ENCODE measurements around the gene OTOP2.

OTOP2 gene

DNA sequence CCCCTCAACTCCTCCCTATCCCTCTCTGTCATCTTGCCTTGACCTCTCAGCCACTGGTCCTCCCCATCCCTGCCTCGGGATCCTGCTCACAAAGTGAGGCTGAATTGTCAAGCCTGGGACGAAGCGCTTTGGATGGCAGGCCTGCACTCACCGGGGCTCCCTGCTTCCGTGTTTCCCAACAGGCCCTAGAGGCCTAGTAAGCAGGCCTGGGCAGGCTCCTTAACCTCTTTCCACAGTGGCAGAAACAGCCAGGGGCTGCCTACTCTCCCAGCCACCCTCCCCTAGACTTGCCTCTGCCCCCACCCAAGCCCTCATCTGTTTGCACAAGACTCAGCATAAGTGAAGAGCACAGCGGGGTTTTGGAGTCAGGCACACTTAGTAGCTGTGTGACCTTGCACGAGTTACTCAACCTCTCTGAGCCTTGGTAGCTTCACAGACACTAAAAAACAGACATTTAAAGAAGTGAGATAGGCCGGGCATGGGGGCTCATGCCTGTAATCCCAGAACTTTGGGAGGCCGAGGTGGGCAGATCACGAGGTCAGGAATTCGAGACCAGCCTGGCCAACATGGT is 25.6 kb upstream of the OTOP2 start:
- peaks cover 4% of the 10 kb centered on the region; the same call in 1 of the 2 replicates for H3K27me3 ChIP-seq (ENCODE audit: control insufficient read depth, low read length)
- H3K9me2 ChIP-seq (replicated peaks; ENCODE audit: control insufficient read depth, low read length), result no peaks in the 10 kb centered on the region
- H3K27ac ChIP-seq (ENCODE audit: low read depth, low read length), result no peak overlapping the region

GRCh38 chr17:74900208-74900607 is 23.9 kb upstream of the OTOP2 start:
- Histone ChIP-seq H3F3A (ENCODE audit: control insufficient read depth, insufficient read depth) (no peaks in the 10 kb centered on the region), H3K27me3 (ENCODE audit: control insufficient read depth, low read length) (peaks cover 4% of the 10 kb centered on the region; the same call in 1 of the 2 replicates), H3K27ac (ENCODE audit: low read depth, low read length) (no peak overlapping the region), H4K20me1 (ENCODE audit: control insufficient read depth, insufficient read depth, low read depth, low read length) (no peaks in the 10 kb centered on the region), H3K9me2 (replicated peaks; ENCODE audit: control insufficient read depth, low read length) (no peaks in the 10 kb centered on the region), H3K9me3 (ENCODE audit: control insufficient read depth, insufficient read depth, low read length) (no peaks in the 10 kb centered on the region), H3K4me2 (ENCODE audit: low read length) (no peak overlapping the region), H3K4me3 (ENCODE audit: low read length) (no peak overlapping the region), H3K4me1 (ENCODE audit: control insufficient read depth, low read length) (no peaks in the 10 kb centered on the region), H3K36me3 (ENCODE audit: control insufficient read depth, low read length) (no peaks in the 10 kb centered on the region), H3K79me2 (ENCODE audit: control insufficient read depth, low read length) (no peaks in the 10 kb centered on the region)
- no peak for TF ChIP-seq CTCF (IDR thresholded peaks at IDR 0.05; ENCODE audit: low read depth, low read length, poor library complexity, severe bottlenecking)

More for the DNA sequence above, 25.6 kb upstream of the OTOP2 start:
- Histone ChIP-seq H3K9me3 (ENCODE audit: control insufficient read depth, insufficient read depth, low read length) (no peaks in the 10 kb centered on the region), H3K4me3 (ENCODE audit: low read length) (no peak overlapping the region), H3K4me1 (ENCODE audit: control insufficient read depth, low read length) (no peaks in the 10 kb centered on the region), H3K36me3 (ENCODE audit: control insufficient read depth, low read length) (no peaks in the 10 kb centered on the region), H3K79me2 (ENCODE audit: control insufficient read depth, low read length) (no peaks in the 10 kb centered on the region), H3F3A (ENCODE audit: control insufficient read depth, insufficient read depth) (no peaks in the 10 kb centered on the region), H4K20me1 (ENCODE audit: control insufficient read depth, insufficient read depth, low read depth, low read length) (no peaks in the 10 kb centered on the region), H3K4me2 (ENCODE audit: low read length) (no peak overlapping the region)
- TF ChIP-seq CTCF (IDR thresholded peaks at IDR 0.05; ENCODE audit: low read depth, low read length, poor library complexity, severe bottlenecking) (no peak), EZH2phosphoT487 (IDR thresholded peaks at IDR 0.05; ENCODE audit: borderline replicate concordance, low read length) (no peak)

GRCh38 chr17:74901353-74902135 is 22.5 kb upstream of the OTOP2 start:
- Histone ChIP-seq H3K79me2 (ENCODE audit: control insufficient read depth, low read length) (no peaks in the 10 kb centered on the region), H3K4me2 (ENCODE audit: low read length) (no peak overlapping the region), H3K36me3 (ENCODE audit: control insufficient read depth, low read length) (no peaks in the 10 kb centered on the region), H3K4me3 (ENCODE audit: low read length) (no peak overlapping the region), H3F3A (ENCODE audit: control insufficient read depth, insufficient read depth) (no peaks in the 10 kb centered on the region), H3K27me3 (ENCODE audit: control insufficient read depth, low read length) (peaks cover 4% of the 10 kb centered on the region; the same call in 1 of the 2 replicates), H3K9me3 (ENCODE audit: control insufficient read depth, insufficient read depth, low read length) (no peaks in the 10 kb centered on the region), H4K20me1 (ENCODE audit: control insufficient read depth, insufficient read depth, low read depth, low read length) (no peaks in the 10 kb centered on the region), H3K27ac (ENCODE audit: low read depth, low read length) (no peak overlapping the region), H3K9me2 (replicated peaks; ENCODE audit: control insufficient read depth, low read length) (no peaks in the 10 kb centered on the region), H3K4me1 (ENCODE audit: control insufficient read depth, low read length) (no peaks in the 10 kb centered on the region)
- TF ChIP-seq EZH2phosphoT487 (IDR thresholded peaks at IDR 0.05; ENCODE audit: borderline replicate concordance, low read length) (no peak), CTCF (IDR thresholded peaks at IDR 0.05; ENCODE audit: low read depth, low read length, poor library complexity, severe bottlenecking) (no peak)
